ENCODE results near the gene MATN3. TPM values are rescaled to one million over a fixed set of nuclear protein-coding genes. Genes with fewer than 3 reads are reported as not detected.

The MATN3 gene
- total RNA-seq, 2 experiments from 2014 or later: not detected

DNA sequence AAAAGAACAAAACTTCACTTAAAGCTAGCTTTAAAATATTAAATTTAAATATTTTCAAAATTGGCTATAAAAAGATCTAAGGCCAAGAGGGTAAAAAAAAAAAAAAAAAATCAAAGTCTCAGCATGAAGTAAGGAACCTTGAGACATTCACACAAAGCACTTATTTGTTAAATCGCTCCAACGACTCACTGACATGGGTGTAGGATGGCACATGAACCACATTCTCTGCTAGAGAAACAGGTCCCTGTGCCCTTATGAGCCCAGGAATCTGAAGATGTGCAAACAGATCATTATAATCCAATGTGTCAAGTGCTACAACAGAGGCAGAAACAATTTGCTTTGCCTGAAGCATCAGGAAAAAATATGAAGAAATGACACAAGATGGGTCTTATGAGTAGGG lies 25.2 kb upstream of the MATN3 start:
- Mint-ChIP-seq H3K4me1 (ENCODE audit: low read depth) (peaks cover 2% of the 10 kb centered on the region), H3K36me3 (ENCODE audit: low read depth) (peaks cover 46% of the 10 kb centered on the region), H3K9me3 (no peaks in the 10 kb centered on the region), H3K4me3 (no peak overlapping the region), H3K27ac (no peak overlapping the region), H3K27me3 (no peaks in the 10 kb centered on the region)
- DNase-seq (no peak), ATAC-seq (no peak)
- intact Hi-C loops (cut with micrococcal nuclease): no loop called here
- ChIA-PET CTCF (interaction anchor here (5.8 kb wide), 1 partner anchor 23 kb away, joined by 37 read pairs; no protein-coding TSS in a partner anchor), POLR2A (no interaction called here)
- TF ChIP-seq, protein P1, sequence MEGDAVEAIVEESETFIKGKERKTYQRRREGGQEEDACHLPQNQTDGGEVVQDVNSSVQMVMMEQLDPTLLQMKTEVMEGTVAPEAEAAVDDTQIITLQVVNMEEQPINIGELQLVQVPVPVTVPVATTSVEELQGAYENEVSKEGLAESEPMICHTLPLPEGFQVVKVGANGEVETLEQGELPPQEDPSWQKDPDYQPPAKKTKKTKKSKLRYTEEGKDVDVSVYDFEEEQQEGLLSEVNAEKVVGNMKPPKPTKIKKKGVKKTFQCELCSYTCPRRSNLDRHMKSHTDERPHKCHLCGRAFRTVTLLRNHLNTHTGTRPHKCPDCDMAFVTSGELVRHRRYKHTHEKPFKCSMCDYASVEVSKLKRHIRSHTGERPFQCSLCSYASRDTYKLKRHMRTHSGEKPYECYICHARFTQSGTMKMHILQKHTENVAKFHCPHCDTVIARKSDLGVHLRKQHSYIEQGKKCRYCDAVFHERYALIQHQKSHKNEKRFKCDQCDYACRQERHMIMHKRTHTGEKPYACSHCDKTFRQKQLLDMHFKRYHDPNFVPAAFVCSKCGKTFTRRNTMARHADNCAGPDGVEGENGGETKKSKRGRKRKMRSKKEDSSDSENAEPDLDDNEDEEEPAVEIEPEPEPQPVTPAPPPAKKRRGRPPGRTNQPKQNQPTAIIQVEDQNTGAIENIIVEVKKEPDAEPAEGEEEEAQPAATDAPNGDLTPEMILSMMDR (IDR thresholded peaks at IDR 0.05): no peak

DNA sequence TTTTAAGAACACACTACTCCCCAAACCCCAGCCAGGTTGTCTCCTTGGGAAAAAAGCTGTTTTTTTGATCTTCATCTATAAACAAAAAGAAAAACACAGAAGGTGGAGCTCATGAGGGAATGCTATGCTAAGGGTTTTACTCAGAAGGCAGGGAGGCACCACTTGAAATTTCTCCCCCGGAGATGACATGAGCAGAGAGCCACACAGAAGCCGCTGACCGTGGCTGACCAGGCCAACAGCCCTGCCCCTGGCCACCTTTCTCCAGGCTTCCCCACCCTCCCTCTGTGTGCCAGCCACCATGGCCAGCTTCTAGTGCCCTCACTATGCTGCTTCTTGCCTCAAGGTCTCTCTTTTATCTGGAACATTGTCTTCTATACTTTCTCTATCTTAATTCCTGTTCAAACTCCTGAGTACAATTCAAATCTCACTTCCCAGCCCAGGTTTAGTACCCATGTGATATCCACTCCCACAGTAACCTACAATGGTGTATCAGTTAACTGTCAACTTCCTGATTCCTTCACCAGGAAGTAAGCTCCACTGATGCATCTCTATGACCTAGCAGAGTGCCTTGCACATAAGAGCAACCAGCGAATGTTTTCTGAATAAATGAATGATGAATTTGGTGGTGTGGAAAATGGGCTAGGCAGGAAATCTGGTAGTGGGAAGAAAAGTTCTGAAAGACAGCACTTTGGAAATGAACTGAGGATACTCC lies 23.6 kb upstream of the MATN3 start:
- Mint-ChIP-seq H3K4me1 (ENCODE audit: low read depth) (no peaks in the 10 kb centered on the region), H3K27ac (peak overlapping the region; percentile 29), H3K9me3 (no peaks in the 10 kb centered on the region), H3K27me3 (no peaks in the 10 kb centered on the region), H3K36me3 (ENCODE audit: low read depth) (peaks cover 58% of the 10 kb centered on the region), H3K4me3 (no peak overlapping the region)
- ChIA-PET POLR2A (interaction anchor here (0.5 kb wide), 1 partner anchor 11 kb away, joined by 3 read pairs; no protein-coding TSS in a partner anchor), CTCF (interaction anchor here (0.9 to 5.8 kb wide), 2 partner anchors 11 to 21 kb away, joined by 3 to 37 read pairs; no protein-coding TSS in a partner anchor)
- ATAC-seq: no peak
- no peak for DNase-seq
- intact Hi-C loops (cut with micrococcal nuclease): no loop called here
- TF ChIP-seq, protein P1 (IDR thresholded peaks at IDR 0.05): no peak

DNA sequence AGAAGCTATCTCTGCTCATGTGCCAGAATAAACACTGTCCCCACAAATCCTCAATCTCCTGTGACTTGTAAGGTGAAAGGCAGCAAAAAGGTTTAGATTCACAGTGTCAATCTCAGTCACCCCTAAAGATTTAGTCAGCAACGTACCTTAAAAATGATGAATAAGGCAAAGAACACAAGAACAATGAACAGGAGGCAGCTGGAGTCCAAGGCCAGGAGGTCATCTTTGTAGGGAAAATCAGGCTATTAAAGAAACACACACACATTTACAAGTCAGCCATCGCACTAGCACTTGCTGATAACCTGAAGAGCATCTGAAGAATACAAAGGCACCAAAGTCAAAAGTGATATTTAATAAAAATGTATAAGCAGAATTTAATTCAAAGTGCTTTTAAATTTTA lies 22.4 kb upstream of the MATN3 start:
- DNase-seq: no peak
- H3K27me3 Mint-ChIP-seq: no peaks in the 10 kb centered on the region
- ChIA-PET CTCF (interaction anchor here (5.8 kb wide), 1 partner anchor 20 kb away, joined by 37 read pairs; no protein-coding TSS in a partner anchor), POLR2A (no interaction called here)
- no peak overlapping the region for H3K4me3 Mint-ChIP-seq
- peaks cover 63% of the 10 kb centered on the region for H3K36me3 Mint-ChIP-seq (ENCODE audit: low read depth)
- intact Hi-C loops (cut with micrococcal nuclease): no loop called here
- H3K4me1 Mint-ChIP-seq (ENCODE audit: low read depth): no peaks in the 10 kb centered on the region
- no peak for ATAC-seq
- H3K27ac Mint-ChIP-seq: no peak overlapping the region
- H3K9me3 Mint-ChIP-seq: peaks cover under 1% of the 10 kb centered on the region
- TF ChIP-seq, protein P1 (IDR thresholded peaks at IDR 0.05): no peak

DNA sequence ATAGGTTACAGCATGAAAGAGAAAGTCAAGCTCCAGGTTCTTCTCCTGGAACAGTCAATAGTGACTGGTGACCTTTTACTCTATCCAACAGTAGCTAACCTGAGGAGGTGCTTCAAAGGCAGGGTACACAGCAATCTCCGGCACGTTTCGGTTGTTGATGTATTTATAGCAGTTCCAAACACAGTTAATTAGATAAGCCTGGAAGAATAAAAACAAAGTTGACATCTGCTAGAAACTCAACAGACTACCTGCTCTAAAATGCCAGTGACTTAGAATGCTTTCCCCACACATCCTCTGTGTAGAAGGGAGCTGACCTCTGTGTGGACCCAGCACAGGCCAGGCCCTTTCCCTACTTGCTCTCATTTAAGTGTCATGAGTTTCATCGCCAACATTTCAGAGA lies 21.8 kb upstream of the MATN3 start:
- Mint-ChIP-seq H3K27me3 (no peaks in the 10 kb centered on the region), H3K9me3 (peaks cover 2% of the 10 kb centered on the region), H3K27ac (no peak overlapping the region), H3K4me1 (ENCODE audit: low read depth) (no peaks in the 10 kb centered on the region), H3K36me3 (ENCODE audit: low read depth) (peaks cover 67% of the 10 kb centered on the region), H3K4me3 (no peak overlapping the region)
- no peak for DNase-seq
- ChIA-PET POLR2A (interaction anchor here (1.0 kb wide), 1 partner anchor 14 kb away, joined by 3 read pairs; no protein-coding TSS in a partner anchor), CTCF (interaction anchor here (5.8 kb wide), 1 partner anchor 19 kb away, joined by 37 read pairs; no protein-coding TSS in a partner anchor)
- TF ChIP-seq, protein P1 (IDR thresholded peaks at IDR 0.05): no peak
- intact Hi-C loops (cut with micrococcal nuclease): no loop called here
- no peak for ATAC-seq

DNA sequence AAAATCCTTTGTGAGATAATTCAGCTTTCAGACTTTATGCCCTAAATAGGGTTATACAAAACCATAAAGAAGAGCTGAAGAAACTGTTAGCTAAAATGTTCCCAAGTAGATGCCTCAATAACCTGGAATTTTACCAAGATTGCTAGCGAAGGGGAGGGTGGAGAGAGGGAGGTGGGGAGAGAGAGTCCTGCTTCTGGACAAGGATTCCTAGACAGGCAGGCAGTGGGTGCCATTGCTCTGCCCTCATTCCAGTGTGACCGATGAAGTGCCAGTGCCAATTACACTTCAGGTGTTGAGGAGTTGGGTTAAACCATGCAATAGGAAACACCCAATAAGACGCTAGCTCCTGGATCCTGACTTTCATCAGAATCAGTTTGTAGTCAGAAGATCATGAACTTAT lies 20.9 kb upstream of the MATN3 start:
- peaks cover 72% of the 10 kb centered on the region for H3K36me3 Mint-ChIP-seq (ENCODE audit: low read depth)
- no peak overlapping the region for H3K4me3 Mint-ChIP-seq
- CTCF ChIA-PET: interaction anchor here (5.8 kb wide), 1 partner anchor 18 kb away, joined by 37 read pairs; no protein-coding TSS in a partner anchor

More for the DNA sequence above, 20.9 kb upstream of the MATN3 start:
- TF ChIP-seq, protein P1 (IDR thresholded peaks at IDR 0.05): no peak
- peaks cover 2% of the 10 kb centered on the region for H3K9me3 Mint-ChIP-seq
- intact Hi-C loops (cut with micrococcal nuclease): no loop called here
- no peaks in the 10 kb centered on the region for H3K27me3 Mint-ChIP-seq
- POLR2A ChIA-PET: interaction anchor here (1.0 kb wide), 1 partner anchor 15 kb away, joined by 3 read pairs; no protein-coding TSS in a partner anchor
- H3K4me1 Mint-ChIP-seq (ENCODE audit: low read depth): no peaks in the 10 kb centered on the region
- DNase-seq (no peak), ATAC-seq (no peak)
- H3K27ac Mint-ChIP-seq: no peak overlapping the region

All from activated CD8-positive, alpha-beta T cell treated with anti-CD3 and anti-CD28 coated beads for 36 hours (primary cell).